SK-N-SH (cell line): ENCODE data around the gene PTPRD. TPM values are rescaled to one million over a fixed set of nuclear protein-coding genes. Genes with fewer than 3 reads are reported as not detected.

Experiments used
- CTCF ChIA-PET: fragments of 300-600, 350-600 bp; formaldehyde crosslinking; extraction: SDS; loops from one replicate; lab custom pipeline; 2021; lab: Yijun Ruan, JAX
- POLR2A ChIA-PET: fragments of 350-600 bp; sonication (Branson Sonifier 250); formaldehyde crosslinking; extraction: SDS; loops from one replicate; lab custom pipeline; 2020; ENCODE audit warnings: antibody characterized with exemption, inconsistent platforms; lab: Yijun Ruan, JAX
- DNase-seq: peaks from one replicate; pipeline ENCODE4 v3.0.0; 2012
- H2AFZ ChIP-seq: fragments of 200-600 bp; sonication (generic); 2 replicates; pipeline ENCODE4 v1.8.1; 2016; ENCODE audit warnings: antibody characterized with exemption, mild to moderate bottlenecking, low read depth
- H3F3A ChIP-seq: fragments of 200-600 bp; sonication (generic); replicated peaks from 2 replicates; pipeline ENCODE3; 2016; ENCODE audit warnings: antibody characterized with exemption, mild to moderate bottlenecking; ENCODE audit not compliant: insufficient read depth
- H3K27ac ChIP-seq, 2 experiments: fragments of 200-500 bp in 1 of 2; fragments of 200-600 bp in 1 of 2; sonication (Bioruptor generic) in 1 of 2; sonication (generic), shearing (Covaris generic) in 1 of 2; 2 replicates each; pipeline versions ENCODE4 v1.5.1 to v1.6.1; 2014 to 2016; ENCODE audit warnings: low read depth in 2 of 2, inconsistent platforms in 1 of 2, low read length in 1 of 2, mild to moderate bottlenecking in 1 of 2, mixed read lengths in 1 of 2
- H3K27me3 ChIP-seq: fragments of 200-600 bp; sonication (generic), shearing (Covaris generic); 2 replicates; pipeline ENCODE4 v1.6.1; 2016; ENCODE audit warnings: mixed run types; ENCODE audit not compliant: insufficient read depth
- H3K36me3 ChIP-seq, 2 experiments: fragments of 200-500 bp in 1 of 2; fragments of 200-600 bp in 1 of 2; sonication (Bioruptor generic) in 1 of 2; sonication (generic) in 1 of 2; replicated peaks in 1 of 2; 2 replicates each; pipeline versions ENCODE3 to v1.5.1; 2014 to 2016; ENCODE audit warnings: low read length in 1 of 2, mild to moderate bottlenecking in 1 of 2; ENCODE audit not compliant: insufficient read depth in 2 of 2, control insufficient read depth in 1 of 2
- H3K4me1 ChIP-seq, 2 experiments: fragments of 200-500 bp in 1 of 2; fragments of 200-600 bp in 1 of 2; sonication (Bioruptor generic) in 1 of 2; sonication (generic), shearing (Covaris generic) in 1 of 2; 2 replicates each; pipeline versions ENCODE4 v1.5.1 to v1.6.1; 2014 to 2016; ENCODE audit warnings: low read depth in 1 of 2, low read length in 1 of 2, mixed run types in 1 of 2; ENCODE audit not compliant: insufficient read depth in 2 of 2, control insufficient read depth in 1 of 2
- H3K4me2 ChIP-seq: fragments of 200-600 bp; sonication (generic), shearing (Covaris generic); 2 replicates; pipeline ENCODE4 v1.6.1; 2017; ENCODE audit warnings: mixed run types
- H3K4me3 ChIP-seq, 2 experiments: fragments of 200-500 bp in 1 of 2; fragments of 200-600 bp in 1 of 2; sonication (Bioruptor generic) in 1 of 2; sonication (generic), shearing (Covaris generic) in 1 of 2; 2 replicates each; pipeline versions ENCODE4 v1.5.1 to v1.8.1; 2014 to 2016; ENCODE audit warnings: low read depth in 2 of 2, inconsistent platforms in 1 of 2, low read length in 1 of 2, mild to moderate bottlenecking in 1 of 2, mixed read lengths in 1 of 2, moderate library complexity in 1 of 2
- H3K79me2 ChIP-seq: fragments of 200-600 bp; sonication (generic); 2 replicates; pipeline ENCODE4 v1.8.1; 2017; ENCODE audit warnings: mild to moderate bottlenecking; ENCODE audit not compliant: insufficient read depth
- H3K9ac ChIP-seq: fragments of 200-600 bp; sonication (generic); 2 replicates; pipeline ENCODE4 v1.6.1; 2017; ENCODE audit warnings: mixed run types
- H3K9me2 ChIP-seq: fragments of 200-600 bp; sonication (generic); 2 replicates; pipeline ENCODE4 v1.6.1; 2017; ENCODE audit warnings: mixed run types
- H3K9me3 ChIP-seq: fragments of 200-600 bp; sonication (generic); 2 replicates; pipeline ENCODE4 v1.6.1; 2017; ENCODE audit warnings: mixed run types, mild to moderate bottlenecking, moderate library complexity
- H4K20me1 ChIP-seq: fragments of 200-600 bp; sonication (generic); 2 replicates; pipeline ENCODE4 v1.6.1; 2017; ENCODE audit warnings: mild to moderate bottlenecking, mixed run types; ENCODE audit not compliant: insufficient read depth
- FOXJ3 ChIP-seq: sonication (generic); formaldehyde crosslinking; IDR thresholded peaks from 2 replicates; pipeline ENCODE4 v1.5.1; 2020; ENCODE audit warnings: mild to moderate bottlenecking, missing genetic modification reagents
- GATA2 ChIP-seq: sonication (generic); formaldehyde crosslinking; IDR thresholded peaks from 2 replicates; pipeline ENCODE4 v1.5.0; 2020; ENCODE audit warnings: mild to moderate bottlenecking, missing genetic modification reagents
- NFIC ChIP-seq: IDR thresholded peaks from 2 replicates; pipeline ENCODE4 v1.4.0; 2012; ENCODE audit warnings: borderline replicate concordance
- RCOR1 ChIP-seq: fragments of 150-350 bp; IDR thresholded peaks from 2 replicates; pipeline ENCODE4 v1.6.1; 2017; ENCODE audit warnings: antibody characterized with exemption, low read length
- REST ChIP-seq: IDR thresholded peaks from 2 replicates; pipeline ENCODE4 v1.6.1; 2012; ENCODE audit warnings: mild to moderate bottlenecking, low read depth, low read length, moderate library complexity
- TAF1 ChIP-seq: IDR thresholded peaks from 2 replicates; pipeline ENCODE4 v1.6.1; 2012; ENCODE audit warnings: low read depth, mild to moderate bottlenecking, low read length, moderate library complexity, borderline replicate concordance
- USF1 ChIP-seq: IDR thresholded peaks from 2 replicates; pipeline ENCODE4 v1.4.0; 2012; ENCODE audit warnings: low read depth, borderline replicate concordance
- USF2 ChIP-seq: fragments of 150-350 bp; IDR thresholded peaks from 2 replicates; pipeline ENCODE4 v1.6.1; 2017; ENCODE audit warnings: antibody characterized with exemption, low read length, low read depth, borderline replicate concordance
- WGBS: methylation state at CpG from one replicate; pipeline ENCODE4 v1.1.6; 2017; ENCODE audit warnings: low lambda C conversion rate; 5-methylcytosine and 5-hydroxymethylcytosine counted together
- polyA plus RNA-seq, 3 experiments: library from polyadenylated mRNA; depleted of rRNA; stranded (reverse); fragments of >200 nt; gene quantifications; 2 replicates each; pipeline ENCODE4 v1.2.3, GENCODE V29; 2012
- TF ChIP-seq, protein P1 (sequence below): fragments of 150-350 bp; IDR thresholded peaks from 2 replicates; pipeline ENCODE4 v1.6.1; 2016; ENCODE audit warnings: mild to moderate bottlenecking, low read depth, low read length
- TF ChIP-seq, protein P2 (sequence below): IDR thresholded peaks from 2 replicates; pipeline ENCODE4 v1.4.0; 2012; ENCODE audit warnings: low read depth

PTPRD gene
- polyA plus RNA-seq, 1 of the 3 experiments (the other 2 are of a cell fraction), result 0.15 TPM

- DNase-seq, result no peak
- Histone ChIP-seq H3F3A (no peaks in the 10 kb centered on the region), H3K27ac (no peak overlapping the region)
- TF ChIP-seq, protein P1, sequence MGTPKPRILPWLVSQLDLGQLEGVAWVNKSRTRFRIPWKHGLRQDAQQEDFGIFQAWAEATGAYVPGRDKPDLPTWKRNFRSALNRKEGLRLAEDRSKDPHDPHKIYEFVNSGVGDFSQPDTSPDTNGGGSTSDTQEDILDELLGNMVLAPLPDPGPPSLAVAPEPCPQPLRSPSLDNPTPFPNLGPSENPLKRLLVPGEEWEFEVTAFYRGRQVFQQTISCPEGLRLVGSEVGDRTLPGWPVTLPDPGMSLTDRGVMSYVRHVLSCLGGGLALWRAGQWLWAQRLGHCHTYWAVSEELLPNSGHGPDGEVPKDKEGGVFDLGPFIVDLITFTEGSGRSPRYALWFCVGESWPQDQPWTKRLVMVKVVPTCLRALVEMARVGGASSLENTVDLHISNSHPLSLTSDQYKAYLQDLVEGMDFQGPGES, result no peak
- TF ChIP-seq, protein P2, sequence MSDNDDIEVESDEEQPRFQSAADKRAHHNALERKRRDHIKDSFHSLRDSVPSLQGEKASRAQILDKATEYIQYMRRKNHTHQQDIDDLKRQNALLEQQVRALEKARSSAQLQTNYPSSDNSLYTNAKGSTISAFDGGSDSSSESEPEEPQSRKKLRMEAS, result no peak
- no peak for TF ChIP-seq GATA2 (CRISPR knock-in tag)
- TF ChIP-seq NFIC, result no peak
- no peak for TF ChIP-seq RCOR1
- TF ChIP-seq USF2, result no peak
- TF ChIP-seq TAF1, result no peak
- no peak for TF ChIP-seq USF1
- no peak for TF ChIP-seq FOXJ3 (CRISPR knock-in tag)
- no peak for TF ChIP-seq REST
- TF ChIP-seq, all 33 proteins: peak for 0
- H2AFZ ChIP-seq, result no peak overlapping the region
- POLR2A ChIA-PET, result no interaction called here
- H3K9me2 ChIP-seq, result no peaks in the 10 kb centered on the region
- no peak overlapping the region for H3K4me2 ChIP-seq
- no peak overlapping the region for H3K9ac ChIP-seq
- H3K79me2 ChIP-seq, result no peaks in the 10 kb centered on the region
- no peak overlapping the region for H3K4me3 ChIP-seq
- no peaks in the 10 kb centered on the region for H4K20me1 ChIP-seq
- CTCF ChIA-PET, result no interaction called here
- 35% methylated on average over 1 of the region's 1 CpG for WGBS
- no peaks in the 10 kb centered on the region for H3K4me1 ChIP-seq
- H3K27me3 ChIP-seq, result no peaks in the 10 kb centered on the region
- no peaks in the 10 kb centered on the region for H3K9me3 ChIP-seq
- no peaks in the 10 kb centered on the region for H3K36me3 ChIP-seq
Measured at GRCh38 chr9:8708728-8709127, 1904.1 kb downstream of the PTPRD start.
